HG02943 (cell line): ENCODE data around the gene CANX.
"Not testable (repeated sequence)": the region's sequence is repeated elsewhere in the genome, so short reads cannot be mapped to it uniquely, and the experiment has no call there.

Source experiments
- ATAC-seq: cut with Tn5 transposase; IDR thresholded peaks from one replicate; pipeline ENCODE4 v1.9.1; 2021; ENCODE audit warnings: mild to moderate bottlenecking, low read depth, moderate library complexity; ENCODE audit not compliant: unreplicated experiment

The CANX gene

DNA sequence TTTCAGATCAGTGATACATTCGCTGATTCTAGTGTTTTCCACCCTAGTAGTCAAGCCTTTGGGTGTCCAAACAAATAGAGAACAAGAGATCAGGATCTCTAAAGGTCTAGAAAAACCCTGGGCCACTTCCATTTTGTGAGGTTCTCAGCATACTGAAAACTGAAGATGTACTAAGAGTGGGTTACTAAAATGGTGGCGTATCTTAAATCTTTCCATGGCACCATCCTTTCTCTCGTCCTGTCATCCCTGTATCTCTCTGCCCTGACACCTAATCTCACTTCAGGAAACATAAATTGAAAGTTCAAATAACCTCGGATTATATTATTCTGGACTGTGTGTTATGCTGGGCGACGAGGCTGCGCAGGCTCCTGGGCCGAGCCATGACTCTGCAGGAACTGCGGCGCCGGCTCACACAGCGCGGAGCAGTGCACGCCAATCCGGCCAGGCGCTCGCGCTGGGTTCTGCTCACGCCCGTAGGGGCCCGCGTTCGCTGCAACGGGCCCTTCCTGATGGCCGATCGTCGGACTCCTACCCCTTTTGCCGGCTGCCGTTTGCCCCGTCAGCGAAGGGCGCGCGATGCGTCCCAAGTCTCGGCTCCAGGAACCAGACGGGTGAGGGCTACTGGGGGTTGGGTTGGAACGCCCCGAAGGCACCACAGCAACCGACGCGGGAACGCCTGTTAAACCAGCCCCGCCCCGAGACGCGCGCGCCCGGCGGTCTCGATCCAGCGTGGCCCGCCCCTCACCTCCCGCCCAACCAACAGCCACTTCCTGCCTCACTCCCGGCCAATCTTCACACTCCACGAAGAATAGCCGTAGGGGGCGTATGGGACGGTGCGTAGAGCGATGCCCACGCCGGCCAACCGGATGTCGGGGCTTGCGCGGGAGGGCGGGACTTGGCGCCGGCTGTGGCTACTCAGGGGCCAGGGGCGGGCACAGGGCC, 503 bp upstream of the CANX start:
- peak; percentile 90 for ATAC-seq

DNA sequence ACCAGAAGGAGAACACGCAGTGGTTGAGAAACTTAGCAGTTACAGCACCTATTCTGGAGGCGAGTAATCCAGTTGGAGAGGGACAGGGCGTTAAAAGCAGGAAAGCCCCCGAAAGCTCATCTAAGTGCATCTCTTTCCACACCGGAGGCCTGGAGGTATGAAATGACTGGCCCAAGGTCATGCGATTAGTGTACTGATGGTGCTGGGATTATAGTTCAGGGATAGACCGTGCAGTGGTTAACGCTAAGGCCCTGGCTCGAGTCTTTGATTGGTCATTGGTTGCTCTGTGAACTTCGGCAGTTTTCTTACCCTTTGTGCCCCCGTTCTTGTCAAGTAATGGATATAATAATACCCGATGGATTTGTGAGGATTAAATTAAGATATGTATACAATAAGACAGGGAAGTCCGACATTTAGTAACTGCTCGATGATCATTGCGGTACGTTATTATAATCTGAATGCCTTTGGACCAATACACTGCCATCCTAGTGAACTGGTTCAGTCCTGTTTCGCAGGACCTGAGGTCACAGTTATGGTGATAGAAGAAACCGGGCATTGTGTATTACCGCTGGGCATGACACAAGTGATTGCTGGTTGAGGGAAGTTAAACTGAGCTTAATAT, 960 bp downstream of the CANX start:
- no peak for ATAC-seq

- ATAC-seq: no peak
These were observed 1.7 kb downstream of the CANX start for GRCh38 chr5:179700401-179700918.

DNA sequence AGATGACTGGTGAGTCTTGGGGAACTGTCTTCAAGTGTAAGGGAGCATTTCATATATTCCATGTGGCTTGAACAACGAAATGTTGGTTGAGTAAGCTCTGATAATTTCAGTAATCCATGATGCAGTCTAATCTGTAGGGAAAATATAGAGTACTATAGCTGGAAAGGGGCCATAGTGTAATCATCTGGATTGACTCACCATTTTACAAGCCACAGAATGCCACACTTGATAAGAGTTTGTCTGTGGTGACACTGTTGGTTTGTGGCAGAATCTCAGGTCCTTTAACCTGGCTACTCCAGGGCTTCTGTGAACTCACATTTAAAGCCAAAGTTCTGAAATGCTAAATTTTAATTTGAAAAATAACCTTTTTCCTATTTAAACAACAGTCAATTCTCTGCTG, 17.5 kb downstream of the CANX start:
- no peak for ATAC-seq

- no peak for ATAC-seq
These were observed 21.5 kb downstream of the CANX start for GRCh38 chr5:179720222-179720621.

GRCh38 chr5:179724163-179724562, 25.4 kb downstream of the CANX start:
- ATAC-seq: no peak

- no peak for ATAC-seq
These were observed 28.3 kb downstream of the CANX start for GRCh38 chr5:179727106-179727505.

GRCh38 chr5:179729303-179729702, 30.5 kb downstream of the CANX start:
- no peak for ATAC-seq

- no peak for ATAC-seq
These were observed 31.0 kb downstream of the CANX start for GRCh38 chr5:179729727-179730126.

DNA sequence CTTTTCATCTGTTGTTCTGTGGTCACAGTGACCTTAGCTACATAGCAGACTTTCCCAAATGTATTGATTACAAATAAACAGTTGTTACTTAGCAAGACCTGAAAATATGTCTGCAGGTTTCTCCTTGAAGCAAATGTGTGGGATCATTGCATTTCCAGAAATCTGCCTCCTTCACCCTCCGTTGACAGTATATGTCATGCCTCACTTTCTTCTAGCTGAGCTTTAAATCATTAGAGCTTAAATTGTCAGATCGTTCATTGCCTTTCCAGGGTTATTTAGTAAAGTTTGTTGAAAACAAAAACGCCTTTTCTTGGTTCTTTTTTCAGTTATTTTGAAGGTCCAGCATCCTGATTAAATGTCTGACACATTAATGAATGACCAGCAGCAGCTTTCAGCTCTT, 31.6 kb downstream of the CANX start:
- ATAC-seq: no peak

- ATAC-seq: no peak
These were observed 32.1 kb downstream of the CANX start for GRCh38 chr5:179730852-179731251.

DNA sequence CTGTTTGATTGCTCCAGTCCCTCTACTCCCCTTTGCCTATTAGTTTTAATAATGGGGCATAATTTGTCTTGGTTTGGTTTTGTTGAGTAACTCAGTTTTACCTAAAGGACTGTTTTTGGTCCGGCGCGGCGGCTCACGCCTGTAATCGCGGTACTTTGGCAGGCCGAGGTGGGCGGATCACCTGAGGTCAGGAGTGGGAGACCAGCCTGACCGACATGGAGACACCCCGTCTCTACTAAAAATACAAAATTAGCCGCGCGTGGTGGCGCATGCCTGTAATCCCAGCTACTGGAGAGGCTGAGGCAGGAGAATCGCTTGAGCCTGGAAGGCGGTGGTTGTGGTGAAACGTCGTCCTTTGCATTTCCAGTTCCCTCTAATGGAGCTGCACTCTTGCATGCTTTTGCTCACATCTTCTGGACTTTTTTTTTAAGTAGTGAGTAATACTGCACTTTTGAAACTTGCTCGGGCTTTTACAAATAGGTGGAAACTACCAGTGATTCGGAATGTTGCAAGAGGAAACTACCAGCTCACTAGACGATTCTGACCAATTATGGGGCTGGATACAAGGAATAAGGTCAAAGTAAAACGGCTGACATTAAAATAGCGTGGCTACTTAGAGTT, 33.1 kb downstream of the CANX start:
- ATAC-seq: peak; percentile 3

- peak; percentile 96 for ATAC-seq
These were observed 33.7 kb downstream of the CANX start, which contains the start of gene MAML1 for GRCh38 chr5:179732412-179732917. Gene MAML1 (plus strand): TSS chr5:179732822. CDS start chr5:179733113, 291 bp downstream.

DNA sequence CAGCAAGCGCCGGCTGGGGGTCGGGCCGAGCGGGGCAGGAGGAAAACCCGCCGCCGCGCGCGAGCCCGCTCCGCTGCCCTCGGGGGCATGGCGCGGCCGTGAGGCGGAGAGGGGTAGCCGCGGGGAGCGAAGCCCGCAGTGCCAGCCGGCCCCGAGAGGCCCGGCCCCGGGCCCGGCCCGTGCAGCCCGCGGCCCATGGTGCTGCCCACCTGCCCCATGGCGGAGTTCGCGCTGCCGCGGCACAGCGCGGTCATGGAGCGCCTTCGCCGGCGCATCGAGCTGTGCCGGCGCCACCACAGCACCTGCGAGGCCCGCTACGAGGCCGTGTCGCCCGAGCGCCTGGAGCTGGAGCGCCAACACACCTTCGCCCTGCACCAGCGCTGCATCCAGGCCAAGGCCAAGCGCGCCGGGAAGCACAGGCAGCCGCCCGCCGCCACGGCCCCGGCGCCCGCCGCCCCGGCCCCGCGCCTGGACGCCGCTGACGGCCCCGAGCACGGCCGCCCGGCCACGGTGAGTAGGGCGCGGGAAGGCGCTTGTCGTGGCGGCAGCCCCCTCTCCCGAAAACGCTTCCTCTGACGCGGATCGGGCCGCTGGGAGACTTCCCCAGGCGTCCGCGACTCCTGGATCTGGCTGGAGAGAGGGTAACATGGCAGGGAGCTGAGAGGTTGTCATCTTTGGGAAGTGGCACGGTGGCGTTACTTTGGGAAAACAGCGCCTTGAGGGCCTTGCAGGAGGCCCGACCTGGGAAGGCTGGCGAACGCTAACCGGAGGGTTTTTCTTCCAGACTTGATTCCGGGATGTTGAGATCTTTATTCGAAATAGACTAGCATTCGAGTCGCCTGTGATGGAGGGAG, 34.4 kb downstream of the CANX start:
- peak; percentile 24 for ATAC-seq

GRCh38 chr5:179733772-179734126, 35.0 kb downstream of the CANX start:
- no peak for ATAC-seq

GRCh38 chr5:179734536-179735164, 35.9 kb downstream of the CANX start:
- ATAC-seq: no peak

DNA sequence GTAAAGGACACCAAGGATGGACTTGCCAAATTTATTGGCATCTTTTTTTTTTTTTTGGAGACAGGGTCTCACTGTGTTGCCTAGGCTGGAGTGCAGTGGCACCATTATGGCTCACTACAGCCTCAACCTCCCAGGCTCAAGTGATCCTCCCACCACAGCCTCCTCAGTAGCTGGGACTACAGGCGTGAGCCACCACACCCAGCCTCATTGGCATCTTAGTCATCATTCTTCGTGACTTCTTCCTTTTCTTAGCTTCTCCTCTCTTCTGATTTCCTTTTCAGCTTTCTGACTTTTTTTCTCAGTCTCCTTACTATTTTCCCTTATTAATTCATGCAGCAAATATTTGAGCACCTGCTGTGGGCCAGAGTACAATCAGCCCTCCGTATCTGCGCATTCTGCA, 40.0 kb downstream of the CANX start:
- no peak for ATAC-seq

- ATAC-seq: not testable (repeated sequence)
These were observed 45.3 kb downstream of the CANX start for GRCh38 chr5:179744106-179744505.

GRCh38 chr5:179746872-179747271, 48.1 kb downstream of the CANX start:
- no peak for ATAC-seq

DNA sequence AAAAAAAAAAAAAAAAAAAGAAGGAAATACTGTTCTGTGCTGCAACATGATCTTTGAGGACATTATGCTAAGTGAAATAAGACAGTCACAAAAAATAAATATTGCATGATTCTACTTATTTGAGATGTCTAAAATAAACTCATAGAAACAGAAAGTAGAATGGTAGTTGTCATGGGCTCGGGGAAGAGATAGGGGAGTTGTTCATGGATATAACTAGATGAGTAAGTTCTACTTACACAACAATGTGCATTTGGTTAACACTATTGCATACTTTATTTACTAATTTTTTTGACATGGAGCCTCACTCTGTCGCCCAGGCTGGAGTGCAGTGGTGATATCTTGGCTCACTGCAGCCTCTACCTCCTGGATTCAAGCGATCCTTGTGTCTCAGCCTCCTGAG, 49.0 kb downstream of the CANX start:
- no peak for ATAC-seq
